Kidney epithelial cell (primary cell): ENCODE results near the gene TAS2R9. TPM values are rescaled to one million over a fixed set of nuclear protein-coding genes. Genes with fewer than 3 reads are reported as not detected.
A peak's percentile ranks its signal among the peaks of the same experiment; 100 is the strongest.

ENCODE experiments used
- DNase-seq: peaks from one replicate; pipeline ENCODE4 v3.0.0-alpha.2; 2010; ENCODE audit warnings: low read depth
- H3K27me3 ChIP-seq: 2 replicates; pipeline ENCODE4 v1.6.0; 2011; ENCODE audit warnings: low read length; ENCODE audit not compliant: control insufficient read depth, insufficient read depth
- H3K36me3 ChIP-seq: 2 replicates; pipeline ENCODE4 v1.5.1; 2011; ENCODE audit warnings: low read length; ENCODE audit not compliant: control insufficient read depth, insufficient read depth
- H3K4me3 ChIP-seq: 2 replicates; pipeline ENCODE4 v1.5.1; 2011; ENCODE audit warnings: low read depth, mild to moderate bottlenecking, control low read depth, low read length
- CTCF ChIP-seq: IDR thresholded peaks from 2 replicates; pipeline ENCODE4 v1.5.1; 2011; ENCODE audit warnings: mild to moderate bottlenecking, moderate library complexity, low read length, control low read depth, inconsistent platforms; ENCODE audit not compliant: insufficient read depth, poor library complexity, severe bottlenecking
- total RNA-seq: library from RNA; depleted of rRNA; stranded (reverse); fragments of >200 nt; gene quantifications from 2 replicates; pipeline ENCODE4 v1.2.3, GENCODE V29; 2015

TAS2R9 gene
- total RNA-seq, 1 donor from 2014 or later, result not detected

- Histone ChIP-seq H3K4me3 (no peak overlapping the region), H3K27me3 (no peaks in the 10 kb centered on the region), H3K36me3 (no peaks in the 10 kb centered on the region)
- DNase-seq, result peak; percentile 9
- TF ChIP-seq CTCF, result no peak
Measured at GRCh38 chr12:10847744-10848143, 37.8 kb upstream of the TAS2R9 start.

- no peak for TF ChIP-seq CTCF
- H3K27me3 ChIP-seq, result no peaks in the 10 kb centered on the region
- no peak overlapping the region for H3K4me3 ChIP-seq
- no peak for DNase-seq
- H3K36me3 ChIP-seq, result no peaks in the 10 kb centered on the region
Measured at GRCh38 chr12:10842862-10843261, 32.9 kb upstream of the TAS2R9 start.

GRCh38 chr12:10838461-10838860, 28.5 kb upstream of the TAS2R9 start:
- no peaks in the 10 kb centered on the region for H3K36me3 ChIP-seq
- H3K4me3 ChIP-seq, result no peak overlapping the region
- DNase-seq, result no peak
- TF ChIP-seq CTCF, result no peak
- H3K27me3 ChIP-seq, result no peaks in the 10 kb centered on the region

GRCh38 chr12:10829994-10830393, 20.0 kb upstream of the TAS2R9 start:
- Histone ChIP-seq H3K27me3 (no peaks in the 10 kb centered on the region), H3K36me3 (no peaks in the 10 kb centered on the region), H3K4me3 (no peak overlapping the region)
- no peak for TF ChIP-seq CTCF
- DNase-seq, result no peak

GRCh38 chr12:10826258-10826657, 16.3 kb upstream of the TAS2R9 start, which contains the start of gene TAS2R10:
Gene TAS2R10 (minus strand): TSS chr12:10826358. CDS start chr12:10826269, 89 bp downstream.
- TF ChIP-seq CTCF, result no peak
- H3K27me3 ChIP-seq, result no peaks in the 10 kb centered on the region
- H3K4me3 ChIP-seq, result no peak within 1 kb of the TSS
- no peaks in the 10 kb centered on the region for H3K36me3 ChIP-seq
- DNase-seq, result no peak

- Histone ChIP-seq H3K27me3 (no peaks in the 10 kb centered on the region), H3K4me3 (no peak overlapping the region), H3K36me3 (no peaks in the 10 kb centered on the region)
- no peak for DNase-seq
- TF ChIP-seq CTCF, result no peak
Measured at GRCh38 chr12:10824957-10825356, 15.0 kb upstream of the TAS2R9 start.
